HFFc6 (cell line): ENCODE results near the gene MED16. TPM values are rescaled to one million over a fixed set of nuclear protein-coding genes. Genes with fewer than 3 reads are reported as not detected.

Source experiments
- DNase-seq: peaks from one replicate; pipeline ENCODE4 v3.0.0-alpha.2; 2018
- H3K27ac Mint-ChIP-seq: 2 replicates; pipeline ENCODE4 v1.8.0; 2020; ENCODE audit warnings: mild to moderate bottlenecking, mixed read lengths
- H3K27me3 Mint-ChIP-seq: 2 replicates; pipeline ENCODE4 v1.8.0; 2021; ENCODE audit warnings: mild to moderate bottlenecking, moderate library complexity, mixed read lengths; ENCODE audit not compliant: insufficient read depth
- H3K36me3 Mint-ChIP-seq: 2 replicates; pipeline ENCODE4 v1.8.0; 2021; ENCODE audit warnings: low read depth, mixed read lengths
- H3K4me1 Mint-ChIP-seq: 2 replicates; pipeline ENCODE4 v1.8.0; 2020; ENCODE audit warnings: low read depth, mixed read lengths
- H3K4me3 Mint-ChIP-seq: 2 replicates; pipeline ENCODE4 v1.8.0; 2020; ENCODE audit warnings: mild to moderate bottlenecking, moderate library complexity, mixed read lengths
- H3K9me3 Mint-ChIP-seq: 2 replicates; pipeline ENCODE4 v1.8.0; 2020; ENCODE audit warnings: mild to moderate bottlenecking, mixed read lengths
- CTCF ChIP-seq: fragments of 200-600 bp; sonication (generic); IDR thresholded peaks from 2 replicates; pipeline ENCODE4 v1.5.0; 2021; ENCODE audit warnings: antibody characterized with exemption, mild to moderate bottlenecking
- total RNA-seq, 6 experiments: library from RNA; stranded (reverse); fragmentation: NEBNext Ultra II Directional; extraction: Animal tissue kit (Norgen Biotek cat#: 25700); gene quantifications; 2 replicates in 1 of 6; 3 replicates in 5 of 6; pipeline ENCODE4 v1.2.3, GENCODE V29; 2021

MED16 gene
- total RNA-seq, 6 experiments from 2014 or later: 58.1 to 91.0 (median 70.9) TPM

- no peak overlapping the region for H3K27ac Mint-ChIP-seq
- H3K4me3 Mint-ChIP-seq: no peak overlapping the region
- no peak for DNase-seq
Observed at GRCh38 chr19:888581-889385, 4.2 kb downstream of the MED16 start.

GRCh38 chr19:887599-887998, 5.4 kb downstream of the MED16 start:
- Mint-ChIP-seq H3K27me3 (no peaks in the 10 kb centered on the region; the same call in 1 of the 2 replicates), H3K4me3 (no peak overlapping the region), H3K9me3 (no peaks in the 10 kb centered on the region), H3K36me3 (no peaks in the 10 kb centered on the region; the same call in 1 of the 2 replicates), H3K27ac (no peak overlapping the region), H3K4me1 (no peaks in the 10 kb centered on the region)
- no peak for DNase-seq
- no peak for TF ChIP-seq CTCF

More at GRCh38 chr19:888581-889385, 4.2 kb downstream of the MED16 start:
- H3K9me3 Mint-ChIP-seq: no peaks in the 10 kb centered on the region
- peaks cover 6% of the 10 kb centered on the region for H3K27me3 Mint-ChIP-seq
- no peak for TF ChIP-seq CTCF
- no peaks in the 10 kb centered on the region for H3K4me1 Mint-ChIP-seq
- H3K36me3 Mint-ChIP-seq: no peaks in the 10 kb centered on the region; the same call in 1 of the 2 replicates

GRCh38 chr19:887072-887471, 5.9 kb downstream of the MED16 start:
- TF ChIP-seq CTCF: no peak
- Mint-ChIP-seq H3K36me3 (peaks cover 5% of the 10 kb centered on the region), H3K27me3 (no peaks in the 10 kb centered on the region; the same call in 1 of the 2 replicates), H3K4me1 (no peaks in the 10 kb centered on the region), H3K9me3 (no peaks in the 10 kb centered on the region), H3K27ac (peak overlapping the region; percentile 52; the same call in 1 of the 2 replicates), H3K4me3 (no peak overlapping the region)
- peak; percentile 37 for DNase-seq

GRCh38 chr19:885536-886224, 7.3 kb downstream of the MED16 start:
- DNase-seq: no peak
- no peaks in the 10 kb centered on the region for H3K9me3 Mint-ChIP-seq
- no peaks in the 10 kb centered on the region for H3K4me1 Mint-ChIP-seq
- H3K27me3 Mint-ChIP-seq: no peaks in the 10 kb centered on the region; the same call in 1 of the 2 replicates
- no peak overlapping the region for H3K27ac Mint-ChIP-seq
- peaks cover 17% of the 10 kb centered on the region for H3K36me3 Mint-ChIP-seq
- TF ChIP-seq CTCF: no peak
- no peak overlapping the region for H3K4me3 Mint-ChIP-seq

GRCh38 chr19:884420-885211, 8.4 kb downstream of the MED16 start:
- Mint-ChIP-seq H3K4me3 (no peak overlapping the region), H3K36me3 (peaks cover 17% of the 10 kb centered on the region), H3K4me1 (no peaks in the 10 kb centered on the region), H3K27ac (no peak overlapping the region), H3K27me3 (no peaks in the 10 kb centered on the region; the same call in 1 of the 2 replicates), H3K9me3 (no peaks in the 10 kb centered on the region)
- DNase-seq: no peak
- TF ChIP-seq CTCF: no peak
